CD14-positive monocyte (primary cell): ENCODE measurements around the gene JDP2. TPM values are rescaled to one million over a fixed set of nuclear protein-coding genes. Genes with fewer than 3 reads are reported as not detected.

Experiments
- DNase-seq, 3 donors: peaks; one replicate each; pipeline ENCODE4 v3.0.0-alpha.2; 2011 to 2022
- H2AFZ ChIP-seq: 2 replicates; pipeline ENCODE4 v1.6.0; 2012; ENCODE audit warnings: mild to moderate bottlenecking, low read depth, low read length, inconsistent platforms; ENCODE audit not compliant: insufficient read depth, poor library complexity, severe bottlenecking
- H3K27ac ChIP-seq, 2 donors: 1 replicate in 1 of 2; 2 replicates in 1 of 2; pipeline ENCODE4 v1.5.1; 2012 to 2013; ENCODE audit warnings: low read length in 2 of 2, control low read depth in 1 of 2, inconsistent platforms in 1 of 2, low read depth in 1 of 2, mild to moderate bottlenecking in 1 of 2
- H3K27me3 ChIP-seq, 2 donors: one replicate each; pipeline versions ENCODE4 v1.6.0 to v1.6.1; 2011 to 2013; ENCODE audit warnings: low read length in 2 of 2; ENCODE audit not compliant: control insufficient read depth in 2 of 2, insufficient read depth in 2 of 2
- H3K36me3 ChIP-seq, 2 donors: replicated peaks in 1 of 2; 1 replicate in 1 of 2; 2 replicates in 1 of 2; pipeline versions ENCODE4 v1.5.1 to v1.6.1; 2012 to 2013; ENCODE audit warnings: low read length in 2 of 2, control low read depth in 1 of 2, inconsistent platforms in 1 of 2, mild to moderate bottlenecking in 1 of 2; ENCODE audit not compliant: insufficient read depth in 2 of 2, control insufficient read depth in 1 of 2
- H3K4me1 ChIP-seq, 2 donors: 1 replicate in 1 of 2; 2 replicates in 1 of 2; pipeline versions ENCODE4 v1.5.1 to v1.6.1; 2012 to 2013; ENCODE audit warnings: low read length in 2 of 2, control low read depth in 1 of 2, inconsistent platforms in 1 of 2, mild to moderate bottlenecking in 1 of 2, moderate library complexity in 1 of 2; ENCODE audit not compliant: insufficient read depth in 2 of 2, control insufficient read depth in 1 of 2
- H3K4me2 ChIP-seq: replicated peaks from 2 replicates; pipeline ENCODE3; 2012; ENCODE audit warnings: low read length, moderate library complexity, mild to moderate bottlenecking; ENCODE audit not compliant: poor library complexity, severe bottlenecking; ENCODE audit errors: extremely low read depth
- H3K4me3 ChIP-seq, 3 experiments: fragments of 200-600 bp in 1 of 3; sonication (generic) in 1 of 3; replicated peaks in 1 of 3; 1 replicate in 2 of 3; 2 replicates in 1 of 3; pipeline ENCODE4 v1.5.1; 2011 to 2013; ENCODE audit warnings: low read length in 3 of 3, mild to moderate bottlenecking in 3 of 3, control low read depth in 2 of 3, low read depth in 2 of 3, inconsistent platforms in 1 of 3, moderate library complexity in 1 of 3
- H3K79me2 ChIP-seq: 2 replicates; pipeline ENCODE4 v1.6.0; 2012; ENCODE audit warnings: mild to moderate bottlenecking, control low read depth, inconsistent platforms, low read length, moderate library complexity; ENCODE audit not compliant: insufficient read depth
- H3K9ac ChIP-seq: 2 replicates; pipeline ENCODE4 v1.6.0; 2017; ENCODE audit warnings: low read length, mild to moderate bottlenecking; ENCODE audit not compliant: insufficient read depth, poor library complexity, severe bottlenecking
- H3K9me3 ChIP-seq, 2 donors: replicated peaks in 1 of 2; 1 replicate in 1 of 2; 2 replicates in 1 of 2; pipeline versions ENCODE4 v1.5.1 to v1.6.1; 2012 to 2013; ENCODE audit warnings: low read length in 2 of 2, control low read depth in 1 of 2; ENCODE audit not compliant: control insufficient read depth in 1 of 2, insufficient read depth in 1 of 2
- H4K20me1 ChIP-seq: 2 replicates; pipeline ENCODE4 v1.6.0; 2012; ENCODE audit warnings: mild to moderate bottlenecking, low read length, control low read depth, moderate library complexity; ENCODE audit not compliant: insufficient read depth
- H3K27ac Mint-ChIP-seq, 7 donors: one replicate each; pipeline ENCODE4 v1.8.0; 2020; ENCODE audit warnings: mild to moderate bottlenecking in 7 of 7, mixed read lengths in 7 of 7, moderate library complexity in 6 of 7, inconsistent platforms in 2 of 7
- H3K27me3 Mint-ChIP-seq, 3 donors: one replicate each; pipeline ENCODE4 v1.8.0; 2021 to 2022; ENCODE audit warnings: low read depth in 3 of 3, mild to moderate bottlenecking in 3 of 3, mixed read lengths in 3 of 3, moderate library complexity in 3 of 3, inconsistent platforms in 1 of 3
- H3K36me3 Mint-ChIP-seq, 2 donors: one replicate each; pipeline ENCODE4 v1.8.0; 2020; ENCODE audit warnings: mixed read lengths in 2 of 2, inconsistent platforms in 1 of 2, mild to moderate bottlenecking in 1 of 2
- H3K4me1 Mint-ChIP-seq: one replicate; pipeline ENCODE4 v1.8.0; 2020; ENCODE audit warnings: mild to moderate bottlenecking, mixed read lengths
- H3K4me3 Mint-ChIP-seq, 2 donors: one replicate each; pipeline ENCODE4 v1.8.0; 2020; ENCODE audit warnings: mild to moderate bottlenecking in 2 of 2, mixed read lengths in 2 of 2, moderate library complexity in 1 of 2
- H3K9me3 Mint-ChIP-seq, 7 donors: one replicate each; pipeline ENCODE4 v1.8.0; 2020 to 2022; ENCODE audit warnings: mixed read lengths in 7 of 7, mild to moderate bottlenecking in 6 of 7, moderate library complexity in 6 of 7, inconsistent platforms in 2 of 7
- CTCF ChIP-seq: fragments of 200-600 bp; IDR thresholded peaks from one replicate; pipeline ENCODE4 v1.8.0; 2022; ENCODE audit warnings: antibody characterized with exemption, mild to moderate bottlenecking
- WGBS: methylation state at CpG from one replicate; pipeline ENCODE4 v1.1.5; 2013; ENCODE audit warnings: missing lambda C conversion rate; ENCODE audit not compliant: insufficient coverage; 5-methylcytosine and 5-hydroxymethylcytosine counted together
- intact Hi-C, 2 donors: fragments of 100-400 bp; cut with micrococcal nuclease; formaldehyde crosslinking; loops; one replicate each; pipeline versions ENCODE4 v1.15.0 to v1.15.1; 2023
- polyA plus RNA-seq, 3 donors: library from polyadenylated mRNA; depleted of rRNA in 1 of 3; unstranded in 2 of 3; stranded (reverse) in 1 of 3; fragments of 300-500 nt in 2 of 3; fragments of >200 nt in 1 of 3; fragmentation: Illumina TruSeq in 2 of 3; gene quantifications; 1 replicate in 2 of 3; 2 replicates in 1 of 3; pipeline ENCODE4 v1.2.3, GENCODE V29; 2012 to 2021

JDP2 gene
- polyA plus RNA-seq, 3 donors = 3.5 to 69.2 (median 14.2) TPM

GRCh38 chr14:75432411-75432810, 4.6 kb downstream of the JDP2 start:
- intact Hi-C loops = no loop called here
- H3K36me3 Mint-ChIP-seq = peaks cover 60% of the 10 kb centered on the region in 2 donors
- H3K27ac Mint-ChIP-seq = peak overlapping the region in 1 of 7 donors; percentile 46
- peaks cover 91% of the 10 kb centered on the region for H3K79me2 ChIP-seq
- H3K4me3 ChIP-seq = no peak overlapping the region
- H3K27ac ChIP-seq = no peak overlapping the region
- no peak overlapping the region for H2AFZ ChIP-seq
- H3K27me3 ChIP-seq = no peaks in the 10 kb centered on the region
- H3K36me3 ChIP-seq = peaks cover 43 to 55% of the 10 kb centered on the region in 2 donors
- H3K9ac ChIP-seq = no peak overlapping the region
- WGBS = 100% methylated on average over 5 of the region's 8 CpGs
- H3K9me3 Mint-ChIP-seq = peaks cover 0 to 2% (median 0%) of the 10 kb centered on the region in 7 donors
- H3K4me1 ChIP-seq = peaks cover 52 to 66% of the 10 kb centered on the region in 2 donors
- no peak for TF ChIP-seq CTCF
- H3K4me3 Mint-ChIP-seq = no peak overlapping the region
- H3K4me2 ChIP-seq = no peak overlapping the region
- no peak for DNase-seq
- H4K20me1 ChIP-seq = peaks cover 92% of the 10 kb centered on the region
- H3K9me3 ChIP-seq = no peaks in the 10 kb centered on the region
- peaks cover 73% of the 10 kb centered on the region for H3K4me1 Mint-ChIP-seq
- peaks cover 0 to 2% (median 2%) of the 10 kb centered on the region in 3 donors for H3K27me3 Mint-ChIP-seq

- H3K4me1 ChIP-seq = peaks cover 50 to 67% of the 10 kb centered on the region in 2 donors
- TF ChIP-seq CTCF = no peak
- H3K27ac ChIP-seq = no peak overlapping the region
- H4K20me1 ChIP-seq = peaks cover 100% of the 10 kb centered on the region
- Mint-ChIP-seq H3K9me3 (peaks cover 0 to 2% (median 0%) of the 10 kb centered on the region in 7 donors), H3K27me3 (peaks cover 0 to 3% (median 2%) of the 10 kb centered on the region in 3 donors), H3K4me1 (peaks cover 75% of the 10 kb centered on the region), H3K36me3 (peaks cover 71 to 72% of the 10 kb centered on the region in 2 donors), H3K4me3 (no peak overlapping the region), H3K27ac (peak overlapping the region in 1 of 7 donors; percentile 67)
- H3K9ac ChIP-seq = no peak overlapping the region
- intact Hi-C loops = no loop called here
- H3K27me3 ChIP-seq = no peaks in the 10 kb centered on the region
- no peak overlapping the region for H3K4me3 ChIP-seq
- peaks cover 97% of the 10 kb centered on the region for H3K79me2 ChIP-seq
- H3K36me3 ChIP-seq = peaks cover 54 to 68% of the 10 kb centered on the region in 2 donors
- WGBS = 95% methylated on average over 3 of the region's 6 CpGs
- no peak overlapping the region for H3K4me2 ChIP-seq
- H3K9me3 ChIP-seq = no peaks in the 10 kb centered on the region
- H2AFZ ChIP-seq = no peak overlapping the region
- DNase-seq = no peak
Measured at GRCh38 chr14:75433631-75434071, 5.8 kb downstream of the JDP2 start.
